Neural cell (in vitro differentiated cells): ENCODE measurements around the gene FRK. TPM values are rescaled to one million over a fixed set of nuclear protein-coding genes. Genes with fewer than 3 reads are reported as not detected.

ENCODE experiments used
- H2AFZ ChIP-seq: fragments of 200-600, 300-800 bp; sonication (generic), shearing (Covaris generic); 2 replicates; pipeline ENCODE4 v1.6.0; 2014; ENCODE audit warnings: low read depth, mild to moderate bottlenecking, antibody characterized with exemption, low read length, moderate library complexity
- H3F3A ChIP-seq: fragments of 200-600 bp; shearing (Covaris generic); 2 replicates; pipeline ENCODE4 v1.6.1; 2016; ENCODE audit warnings: mild to moderate bottlenecking, moderate library complexity, mixed read lengths, antibody characterized with exemption, low read length; ENCODE audit not compliant: insufficient read depth, poor library complexity, severe bottlenecking
- H3K27ac ChIP-seq: fragments of 200-600, 300-800 bp; sonication (generic), shearing (Covaris generic); 2 replicates; pipeline ENCODE4 v1.5.1; 2014; ENCODE audit warnings: mild to moderate bottlenecking, low read length, moderate library complexity
- H3K27me3 ChIP-seq: fragments of 300-800, 200-600 bp; sonication (generic), shearing (Covaris generic); 2 replicates; pipeline ENCODE4 v1.6.0; 2014; ENCODE audit warnings: mild to moderate bottlenecking, low read depth, low read length, moderate library complexity; ENCODE audit not compliant: insufficient read depth
- H3K36me3 ChIP-seq: fragments of 300-800, 200-600 bp; sonication (generic), shearing (Covaris generic); 2 replicates; pipeline ENCODE4 v1.5.1; 2014; ENCODE audit warnings: mild to moderate bottlenecking, antibody characterized with exemption, low read length, moderate library complexity; ENCODE audit not compliant: insufficient read depth
- H3K4me2 ChIP-seq: fragments of 300-800, 200-600 bp; sonication (generic), shearing (Covaris generic); 2 replicates; pipeline ENCODE4 v1.6.0; 2014; ENCODE audit warnings: mild to moderate bottlenecking, low read length
- H3K4me3 ChIP-seq: fragments of 300-800, 200-600 bp; sonication (generic), shearing (Covaris generic); 2 replicates; pipeline ENCODE4 v1.5.1; 2014; ENCODE audit warnings: mild to moderate bottlenecking, low read length, moderate library complexity
- H3K79me2 ChIP-seq: fragments of 200-600 bp; shearing (Covaris generic); replicated peaks from 2 replicates; pipeline ENCODE4 v1.6.0; 2014; ENCODE audit warnings: mild to moderate bottlenecking, low read length, moderate library complexity; ENCODE audit not compliant: insufficient read depth
- H3K9ac ChIP-seq: fragments of 300-800, 200-600 bp; sonication (generic), shearing (Covaris generic); 2 replicates; pipeline ENCODE4 v1.6.1; 2016; ENCODE audit warnings: mild to moderate bottlenecking, low read length, mixed read lengths
- H3K9me2 ChIP-seq: fragments of 200-600 bp; shearing (Covaris generic); 2 replicates; pipeline ENCODE4 v1.6.1; 2016; ENCODE audit warnings: mild to moderate bottlenecking, low read length, mixed read lengths; ENCODE audit not compliant: insufficient read depth
- H3K9me3 ChIP-seq: fragments of 200-600, 300-800 bp; sonication (generic), shearing (Covaris generic); 2 replicates; pipeline ENCODE4 v1.6.1; 2016; ENCODE audit warnings: mild to moderate bottlenecking, mixed run types, low read length, moderate library complexity, mixed read lengths
- H4K20me1 ChIP-seq: fragments of 200-600 bp; shearing (Covaris generic); 2 replicates; pipeline ENCODE4 v1.6.1; 2016; ENCODE audit warnings: mild to moderate bottlenecking, mixed run types; ENCODE audit not compliant: insufficient read depth
- EP300 ChIP-seq: fragments of 450-650 bp; conservative IDR thresholded peaks from 2 replicates; pipeline ENCODE4 v1.6.1; 2014; ENCODE audit warnings: antibody characterized with exemption, mild to moderate bottlenecking, moderate library complexity; ENCODE audit not compliant: poor library complexity, severe bottlenecking
- EZH2 ChIP-seq: fragments of 200-600, 300-800 bp; shearing (Covaris generic), sonication (generic); IDR thresholded peaks from 2 replicates; pipeline ENCODE4 v1.6.1; 2014; ENCODE audit warnings: antibody characterized with exemption, low read length, borderline replicate concordance, mild to moderate bottlenecking; ENCODE audit not compliant: insufficient read depth, poor library complexity, severe bottlenecking
- MXI1 ChIP-seq: fragments of 450-650 bp; conservative IDR thresholded peaks from 2 replicates; pipeline ENCODE4 v1.6.1; 2014; ENCODE audit warnings: antibody characterized with exemption, mild to moderate bottlenecking; ENCODE audit not compliant: poor library complexity, severe bottlenecking
- POLR2AphosphoS5 ChIP-seq: IDR thresholded peaks from 2 replicates; pipeline ENCODE4 v1.6.1; 2012
- RAD21 ChIP-seq: fragments of 450-650 bp; conservative IDR thresholded peaks from 2 replicates; pipeline ENCODE4 v1.6.1; 2014; ENCODE audit warnings: antibody characterized with exemption, mild to moderate bottlenecking, moderate library complexity
- SMC3 ChIP-seq: fragments of 450-650 bp; conservative IDR thresholded peaks from 2 replicates; pipeline ENCODE4 v1.6.1; 2014; ENCODE audit warnings: antibody characterized with exemption, mild to moderate bottlenecking, moderate library complexity; ENCODE audit not compliant: poor library complexity
- TAF1 ChIP-seq: IDR thresholded peaks from 2 replicates; pipeline ENCODE4 v1.6.1; 2012; ENCODE audit warnings: low read depth
- polyA plus RNA-seq: library from polyadenylated mRNA; depleted of rRNA; stranded (reverse); fragments of >200 nt; gene quantifications from 2 replicates; pipeline ENCODE4 v1.2.3, GENCODE V29; 2014
- TF ChIP-seq, protein P1 (sequence below): fragments of 450-650 bp; IDR thresholded peaks from 2 replicates; pipeline ENCODE4 v1.5.1; 2014; ENCODE audit warnings: antibody characterized with exemption, mild to moderate bottlenecking, moderate library complexity; ENCODE audit not compliant: poor library complexity, severe bottlenecking
- TF ChIP-seq, protein P2 (sequence below): IDR thresholded peaks from 2 replicates; pipeline ENCODE4 v1.6.1; 2012; ENCODE audit warnings: borderline replicate concordance

The FRK gene
- polyA plus RNA-seq, 1 donor from 2014 or later = not detected

- TF ChIP-seq TAF1 (no peak), MXI1 (no peak), EZH2 (no peak), RAD21 (no peak), EP300 (no peak), POLR2AphosphoS5 (no peak)
- no peaks in the 10 kb centered on the region for H3K79me2 ChIP-seq
- no peaks in the 10 kb centered on the region for H3F3A ChIP-seq
- no peak overlapping the region for H3K27ac ChIP-seq
- no peaks in the 10 kb centered on the region for H4K20me1 ChIP-seq
- no peaks in the 10 kb centered on the region for H3K36me3 ChIP-seq
- no peaks in the 10 kb centered on the region for H3K27me3 ChIP-seq
- H3K4me3 ChIP-seq = no peak overlapping the region
- H2AFZ ChIP-seq = no peak overlapping the region
- no peaks in the 10 kb centered on the region for H3K9me3 ChIP-seq
- H3K9ac ChIP-seq = no peak overlapping the region
- H3K9me2 ChIP-seq = no peaks in the 10 kb centered on the region
- H3K4me2 ChIP-seq = no peak overlapping the region
These were observed 155.2 kb downstream of the FRK start for GRCh38 chr6:115905471-115905870.

DNA sequence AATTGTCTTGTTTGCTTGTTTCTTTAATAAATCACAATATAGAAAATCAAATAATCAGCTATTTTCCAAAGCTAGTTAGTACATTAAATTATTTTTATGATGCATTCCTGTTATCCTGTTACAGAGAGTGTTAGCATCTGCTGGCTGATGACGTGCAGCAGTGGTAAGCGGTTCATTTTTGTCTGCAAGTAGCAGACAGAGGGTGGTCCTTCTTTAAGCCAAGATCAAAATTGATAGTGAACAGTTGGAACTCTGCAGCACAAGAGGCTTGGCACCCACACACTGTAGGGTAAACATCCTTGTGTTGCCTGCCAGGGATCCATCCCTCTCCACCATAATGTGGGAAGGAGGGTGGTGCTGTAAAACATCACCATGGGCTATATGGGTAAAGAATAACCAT is 158.3 kb downstream of the FRK start:
- TF ChIP-seq, protein P1, sequence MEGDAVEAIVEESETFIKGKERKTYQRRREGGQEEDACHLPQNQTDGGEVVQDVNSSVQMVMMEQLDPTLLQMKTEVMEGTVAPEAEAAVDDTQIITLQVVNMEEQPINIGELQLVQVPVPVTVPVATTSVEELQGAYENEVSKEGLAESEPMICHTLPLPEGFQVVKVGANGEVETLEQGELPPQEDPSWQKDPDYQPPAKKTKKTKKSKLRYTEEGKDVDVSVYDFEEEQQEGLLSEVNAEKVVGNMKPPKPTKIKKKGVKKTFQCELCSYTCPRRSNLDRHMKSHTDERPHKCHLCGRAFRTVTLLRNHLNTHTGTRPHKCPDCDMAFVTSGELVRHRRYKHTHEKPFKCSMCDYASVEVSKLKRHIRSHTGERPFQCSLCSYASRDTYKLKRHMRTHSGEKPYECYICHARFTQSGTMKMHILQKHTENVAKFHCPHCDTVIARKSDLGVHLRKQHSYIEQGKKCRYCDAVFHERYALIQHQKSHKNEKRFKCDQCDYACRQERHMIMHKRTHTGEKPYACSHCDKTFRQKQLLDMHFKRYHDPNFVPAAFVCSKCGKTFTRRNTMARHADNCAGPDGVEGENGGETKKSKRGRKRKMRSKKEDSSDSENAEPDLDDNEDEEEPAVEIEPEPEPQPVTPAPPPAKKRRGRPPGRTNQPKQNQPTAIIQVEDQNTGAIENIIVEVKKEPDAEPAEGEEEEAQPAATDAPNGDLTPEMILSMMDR = no peak
- TF ChIP-seq SMC3 (no peak), MXI1 (no peak), POLR2AphosphoS5 (no peak), EZH2 (no peak)

GRCh38 chr6:115901896-115902295 is 158.8 kb downstream of the FRK start:
- Histone ChIP-seq H3K9me3 (no peaks in the 10 kb centered on the region), H4K20me1 (no peaks in the 10 kb centered on the region), H3K27me3 (no peaks in the 10 kb centered on the region), H3F3A (no peaks in the 10 kb centered on the region), H3K79me2 (no peaks in the 10 kb centered on the region), H3K36me3 (no peaks in the 10 kb centered on the region), H2AFZ (no peak overlapping the region), H3K4me2 (no peak overlapping the region), H3K9ac (no peak overlapping the region), H3K9me2 (no peaks in the 10 kb centered on the region), H3K27ac (no peak overlapping the region), H3K4me3 (no peak overlapping the region)
- TF ChIP-seq RAD21 (no peak), SMC3 (no peak), TAF1 (no peak), MXI1 (no peak), EP300 (no peak), EZH2 (no peak), POLR2AphosphoS5 (no peak)
- TF ChIP-seq, protein P2, sequence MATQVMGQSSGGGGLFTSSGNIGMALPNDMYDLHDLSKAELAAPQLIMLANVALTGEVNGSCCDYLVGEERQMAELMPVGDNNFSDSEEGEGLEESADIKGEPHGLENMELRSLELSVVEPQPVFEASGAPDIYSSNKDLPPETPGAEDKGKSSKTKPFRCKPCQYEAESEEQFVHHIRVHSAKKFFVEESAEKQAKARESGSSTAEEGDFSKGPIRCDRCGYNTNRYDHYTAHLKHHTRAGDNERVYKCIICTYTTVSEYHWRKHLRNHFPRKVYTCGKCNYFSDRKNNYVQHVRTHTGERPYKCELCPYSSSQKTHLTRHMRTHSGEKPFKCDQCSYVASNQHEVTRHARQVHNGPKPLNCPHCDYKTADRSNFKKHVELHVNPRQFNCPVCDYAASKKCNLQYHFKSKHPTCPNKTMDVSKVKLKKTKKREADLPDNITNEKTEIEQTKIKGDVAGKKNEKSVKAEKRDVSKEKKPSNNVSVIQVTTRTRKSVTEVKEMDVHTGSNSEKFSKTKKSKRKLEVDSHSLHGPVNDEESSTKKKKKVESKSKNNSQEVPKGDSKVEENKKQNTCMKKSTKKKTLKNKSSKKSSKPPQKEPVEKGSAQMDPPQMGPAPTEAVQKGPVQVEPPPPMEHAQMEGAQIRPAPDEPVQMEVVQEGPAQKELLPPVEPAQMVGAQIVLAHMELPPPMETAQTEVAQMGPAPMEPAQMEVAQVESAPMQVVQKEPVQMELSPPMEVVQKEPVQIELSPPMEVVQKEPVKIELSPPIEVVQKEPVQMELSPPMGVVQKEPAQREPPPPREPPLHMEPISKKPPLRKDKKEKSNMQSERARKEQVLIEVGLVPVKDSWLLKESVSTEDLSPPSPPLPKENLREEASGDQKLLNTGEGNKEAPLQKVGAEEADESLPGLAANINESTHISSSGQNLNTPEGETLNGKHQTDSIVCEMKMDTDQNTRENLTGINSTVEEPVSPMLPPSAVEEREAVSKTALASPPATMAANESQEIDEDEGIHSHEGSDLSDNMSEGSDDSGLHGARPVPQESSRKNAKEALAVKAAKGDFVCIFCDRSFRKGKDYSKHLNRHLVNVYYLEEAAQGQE = no peak
- TF ChIP-seq, protein P1 = no peak

More for the DNA sequence above, 158.3 kb downstream of the FRK start:
- H3K4me2 ChIP-seq = no peak overlapping the region
- no peaks in the 10 kb centered on the region for H3K36me3 ChIP-seq
- H3K27me3 ChIP-seq = no peaks in the 10 kb centered on the region
- no peak overlapping the region for H3K27ac ChIP-seq
- no peak overlapping the region for H3K9ac ChIP-seq
- no peak overlapping the region for H2AFZ ChIP-seq
- H3K9me2 ChIP-seq = no peaks in the 10 kb centered on the region
- no peaks in the 10 kb centered on the region for H3K79me2 ChIP-seq
- H3K9me3 ChIP-seq = no peaks in the 10 kb centered on the region
- no peaks in the 10 kb centered on the region for H4K20me1 ChIP-seq
- no peaks in the 10 kb centered on the region for H3F3A ChIP-seq
- H3K4me3 ChIP-seq = no peak overlapping the region
